ENCODE measurements around the gene EFEMP2. TPM values are rescaled to one million over a fixed set of nuclear protein-coding genes. Genes with fewer than 3 reads are reported as not detected.

EFEMP2 gene
- total and polyA plus RNA-seq, 2 donors (not counting 3 experiments of a cell fraction or from before 2014, with no cell fraction given): 81.7 to 207 TPM

DNA sequence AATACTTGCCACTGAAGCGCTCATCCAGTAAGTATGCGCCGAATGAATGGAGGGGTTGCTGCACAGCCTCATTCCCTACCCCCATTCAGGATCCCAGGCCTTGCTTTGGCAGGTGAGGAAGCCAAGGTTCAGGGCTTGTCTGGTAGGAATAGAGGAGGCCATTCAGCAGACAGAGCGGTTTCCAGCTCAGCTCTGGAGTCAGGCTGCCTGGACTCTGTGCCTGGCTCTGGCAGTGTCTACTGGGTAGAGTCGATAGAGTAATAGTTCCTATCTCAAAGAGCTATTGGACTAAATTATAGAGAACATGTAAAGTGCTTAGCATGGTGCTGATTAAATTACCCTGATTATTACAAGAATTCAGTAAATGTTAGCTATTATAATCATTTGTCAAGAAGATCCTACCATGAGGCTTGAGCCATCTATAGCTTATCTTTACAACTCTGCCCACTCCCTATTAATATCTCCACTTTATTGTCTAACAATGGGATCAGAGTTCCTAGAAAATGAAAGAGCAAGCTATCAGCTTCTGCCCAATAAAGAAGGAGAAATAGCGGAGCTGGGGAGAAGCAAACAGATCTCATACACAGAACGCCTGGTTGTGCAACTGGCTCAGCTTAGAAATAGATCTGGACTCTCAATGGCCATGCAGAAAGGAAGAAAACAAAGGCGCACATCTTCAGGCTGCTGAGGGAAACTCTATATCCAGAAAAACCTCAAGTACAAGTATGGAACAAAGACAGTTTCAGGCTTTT, 45.4 kb downstream of the EFEMP2 start:
- ChIA-PET POLR2A (interaction anchor here (1.4 kb wide), 1 partner anchor 115 kb away, joined by 4 read pairs; the partner anchor contains the start of gene KAT5), CTCF (interaction anchor here (0.7 to 2.4 kb wide), 8 partner anchors 9 to 121 kb away, joined by 3 to 14 read pairs (median 4); partner anchors contain the start of gene MUS81)
- no TSS peak for BruUV-seq (replicated peaks)
- FAIRE-seq: no peak
- H3K4me3 ChIP-seq (replicated peaks in 1 of 3; ENCODE audit: insufficient read depth in 1 of 3, low read depth in 1 of 3, low read length in 3 of 3): no peak overlapping the region
- no peak overlapping the region for H2AFZ ChIP-seq (ENCODE audit: low read depth, low read length)
- H3K4me2 ChIP-seq (ENCODE audit: insufficient read depth, low read length): no peak overlapping the region
- TF ChIP-seq POLR2AphosphoS5 (IDR thresholded peaks at IDR 0.05; ENCODE audit: insufficient read depth, low read depth, low read length) (no peak), GATA2 (IDR thresholded peaks at IDR 0.05; ENCODE audit: insufficient read depth, insufficient read length, low read depth, low read length) (no peak), POLR2A (IDR thresholded peaks at IDR 0.05; ENCODE audit: low read depth, low read length) (no peak), EZH2 (IDR thresholded peaks at IDR 0.05; ENCODE audit: borderline replicate concordance, low read depth, low read length, severe bottlenecking) (no peak), FOS (IDR thresholded peaks at IDR 0.05; ENCODE audit: borderline replicate concordance, insufficient read depth, low read length) (no peak), JUN (IDR thresholded peaks at IDR 0.05; ENCODE audit: borderline replicate concordance, insufficient read depth, insufficient read length, low read depth) (no peak), MYC (IDR thresholded peaks at IDR 0.05; ENCODE audit: low read depth, low read length) (no peak)
- TF ChIP-seq, protein P1, sequence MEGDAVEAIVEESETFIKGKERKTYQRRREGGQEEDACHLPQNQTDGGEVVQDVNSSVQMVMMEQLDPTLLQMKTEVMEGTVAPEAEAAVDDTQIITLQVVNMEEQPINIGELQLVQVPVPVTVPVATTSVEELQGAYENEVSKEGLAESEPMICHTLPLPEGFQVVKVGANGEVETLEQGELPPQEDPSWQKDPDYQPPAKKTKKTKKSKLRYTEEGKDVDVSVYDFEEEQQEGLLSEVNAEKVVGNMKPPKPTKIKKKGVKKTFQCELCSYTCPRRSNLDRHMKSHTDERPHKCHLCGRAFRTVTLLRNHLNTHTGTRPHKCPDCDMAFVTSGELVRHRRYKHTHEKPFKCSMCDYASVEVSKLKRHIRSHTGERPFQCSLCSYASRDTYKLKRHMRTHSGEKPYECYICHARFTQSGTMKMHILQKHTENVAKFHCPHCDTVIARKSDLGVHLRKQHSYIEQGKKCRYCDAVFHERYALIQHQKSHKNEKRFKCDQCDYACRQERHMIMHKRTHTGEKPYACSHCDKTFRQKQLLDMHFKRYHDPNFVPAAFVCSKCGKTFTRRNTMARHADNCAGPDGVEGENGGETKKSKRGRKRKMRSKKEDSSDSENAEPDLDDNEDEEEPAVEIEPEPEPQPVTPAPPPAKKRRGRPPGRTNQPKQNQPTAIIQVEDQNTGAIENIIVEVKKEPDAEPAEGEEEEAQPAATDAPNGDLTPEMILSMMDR (IDR thresholded peaks at IDR 0.05; ENCODE audit: extremely low read depth in 1 of 2, insufficient read depth in 1 of 2, low read depth in 1 of 2, low read length in 2 of 2): no peak
- TF ChIP-seq, protein P2, sequence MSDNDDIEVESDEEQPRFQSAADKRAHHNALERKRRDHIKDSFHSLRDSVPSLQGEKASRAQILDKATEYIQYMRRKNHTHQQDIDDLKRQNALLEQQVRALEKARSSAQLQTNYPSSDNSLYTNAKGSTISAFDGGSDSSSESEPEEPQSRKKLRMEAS (IDR thresholded peaks at IDR 0.05; ENCODE audit: insufficient read depth, insufficient read length): no peak
- H3K27ac ChIP-seq (ENCODE audit: insufficient read depth, low read depth, low read length): no peak overlapping the region
- no peaks in the 10 kb centered on the region for H3K9me1 ChIP-seq (replicated peaks; ENCODE audit: control insufficient read depth, extremely low read depth, insufficient read depth, low read length)
- no peaks in the 10 kb centered on the region for H3K4me1 ChIP-seq (ENCODE audit: control insufficient read depth, extremely low read depth, insufficient read depth, low read length)
- no peaks in the 10 kb centered on the region for H3K9me3 ChIP-seq (replicated peaks; ENCODE audit: control insufficient read depth, insufficient read depth, low read length)
- no peaks in the 10 kb centered on the region for H3K79me2 ChIP-seq (ENCODE audit: control insufficient read depth, insufficient read depth, low read length)
- no peaks in the 10 kb centered on the region for H4K20me1 ChIP-seq (replicated peaks; ENCODE audit: control insufficient read depth, extremely low read depth, insufficient read depth, low read length)
- DNase-seq (ENCODE audit: low read depth, low spot score): no peak
- H3K36me3 ChIP-seq (ENCODE audit: control insufficient read depth in 2 of 2, extremely low read depth in 1 of 2, insufficient read depth in 2 of 2, low read length in 2 of 2): no peaks in the 10 kb centered on the region
- H3K27me3 ChIP-seq (ENCODE audit: control insufficient read depth in 2 of 2, insufficient read depth in 2 of 2, low read length in 2 of 2): peaks cover 13 to 19% of the 10 kb centered on the region in 2 experiments
- dilution Hi-C loops (cut with MboI; ENCODE audit: extremely low pct_ligation_motif_present, low sequenced_read_pairs) (no loop called here), intact Hi-C loops (cut with micrococcal nuclease) (no loop called here)
- no peak overlapping the region for H3K9ac ChIP-seq (replicated peaks; ENCODE audit: extremely low read depth, insufficient read depth, low read length)
